ENCODE results near the gene UBE4B. TPM values are rescaled to one million over a fixed set of nuclear protein-coding genes. Genes with fewer than 3 reads are reported as not detected.

UBE4B gene
- total and polyA plus RNA-seq, 4 donors, result 7.5 to 25.5 (median 16.6) TPM

GRCh38 chr1:10105484-10105883 lies 72.7 kb downstream of the UBE4B start:
- Histone ChIP-seq H3K27me3 (ENCODE audit: control insufficient read depth in 4 of 4, insufficient read depth in 4 of 4, low read length in 3 of 4) (no peaks in the 10 kb centered on the region), H3K4me1 (ENCODE audit: control insufficient read depth in 4 of 4, insufficient read depth in 4 of 4, low read length in 3 of 4) (peaks cover 0 to 3% (median under 1%) of the 10 kb centered on the region in 4 donors), H3K4me3 (ENCODE audit: low read depth in 1 of 3, low read length in 3 of 3) (no peak overlapping the region), H3K9ac (ENCODE audit: low read depth in 1 of 2, low read length in 2 of 2) (no peak overlapping the region), H3K9me3 (ENCODE audit: control insufficient read depth in 4 of 4, low read length in 3 of 4) (no peaks in the 10 kb centered on the region), H3K36me3 (ENCODE audit: control insufficient read depth in 4 of 4, insufficient read depth in 3 of 4, low read depth in 1 of 4, low read length in 3 of 4) (peaks cover 10 to 44% (median 33%) of the 10 kb centered on the region in 4 donors), H3K27ac (ENCODE audit: low read depth in 1 of 2, low read length in 2 of 2) (no peak overlapping the region)
- WGBS, result 66% methylated on average over 4 of the region's 4 CpGs
- no peak for DNase-seq (ENCODE audit: low spot score)
- TF ChIP-seq MAX (IDR thresholded peaks at IDR 0.05) (no peak), NR2F2 (IDR thresholded peaks at IDR 0.05) (no peak), REST (IDR thresholded peaks at IDR 0.05) (no peak), RAD21 (IDR thresholded peaks at IDR 0.05) (no peak), CTCF (IDR thresholded peaks at IDR 0.05; ENCODE audit: low read depth, low read length, missing input control) (no peak), FOXA1 (IDR thresholded peaks at IDR 0.05) (no peak), HNF4G (IDR thresholded peaks at IDR 0.05) (no peak), EGR1 (IDR thresholded peaks at IDR 0.05; ENCODE audit: low read depth in 2 of 2) (no peak)

- H3K4me3 ChIP-seq (ENCODE audit: low read depth in 1 of 3, low read length in 3 of 3), result no peak overlapping the region
- DNase-seq (ENCODE audit: low spot score), result no peak
- TF ChIP-seq ZBTB33 (IDR thresholded peaks at IDR 0.05) (no peak), TAF1 (conservative IDR thresholded peaks at IDR 0.05) (no peak), HNF4A (conservative IDR thresholded peaks at IDR 0.05) (no peak), CTCF (IDR thresholded peaks at IDR 0.05; ENCODE audit: low read depth, low read length, missing input control) (no peak), JUND (IDR thresholded peaks at IDR 0.05) (no peak), YY1 (IDR thresholded peaks at IDR 0.05) (no peak), GABPA (IDR thresholded peaks at IDR 0.05 in 1 of 2, conservative IDR thresholded peaks at IDR 0.05 in 1 of 2) (no peak), RXRA (IDR thresholded peaks at IDR 0.05) (no peak), REST (IDR thresholded peaks at IDR 0.05) (no peak), RAD21 (IDR thresholded peaks at IDR 0.05) (no peak), FOXA2 (IDR thresholded peaks at IDR 0.05) (no peak), HNF4G (IDR thresholded peaks at IDR 0.05) (no peak), MAX (IDR thresholded peaks at IDR 0.05) (no peak), FOXA1 (IDR thresholded peaks at IDR 0.05) (no peak)
- H3K27ac ChIP-seq (ENCODE audit: low read depth in 1 of 2, low read length in 2 of 2), result no peak overlapping the region
- peaks cover 0 to 3% (median under 1%) of the 10 kb centered on the region in 4 donors for H3K4me1 ChIP-seq (ENCODE audit: control insufficient read depth in 4 of 4, insufficient read depth in 4 of 4, low read length in 3 of 4)
- H3K9me3 ChIP-seq (ENCODE audit: control insufficient read depth in 4 of 4, low read length in 3 of 4), result no peaks in the 10 kb centered on the region
- peaks cover 13 to 45% (median 32%) of the 10 kb centered on the region in 4 donors for H3K36me3 ChIP-seq (ENCODE audit: control insufficient read depth in 4 of 4, insufficient read depth in 3 of 4, low read depth in 1 of 4, low read length in 3 of 4)
- no peak overlapping the region for H3K9ac ChIP-seq (ENCODE audit: low read depth in 1 of 2, low read length in 2 of 2)
- no peaks in the 10 kb centered on the region for H3K27me3 ChIP-seq (ENCODE audit: control insufficient read depth in 4 of 4, insufficient read depth in 4 of 4, low read length in 3 of 4)
- 98% methylated on average over 17 of the region's 17 CpGs for WGBS
Measured at GRCh38 chr1:10106241-10106640, 73.5 kb downstream of the UBE4B start.
